H7 (cell line): Measurements from ENCODE around the gene GLB1L. TPM values are rescaled to one million over a fixed set of nuclear protein-coding genes. Genes with fewer than 3 reads are reported as not detected.

Experiments
- DNase-seq: peaks from one replicate; pipeline ENCODE4 v3.0.0; 2012
- H3K27me3 ChIP-seq: 2 replicates; pipeline ENCODE4 v1.6.0; 2011; ENCODE audit warnings: mild to moderate bottlenecking, low read length; ENCODE audit not compliant: control insufficient read depth, insufficient read depth
- H3K36me3 ChIP-seq: replicated peaks from 2 replicates; pipeline ENCODE4 v1.5.1; 2011; ENCODE audit warnings: low read length; ENCODE audit not compliant: control insufficient read depth, insufficient read depth
- H3K4me3 ChIP-seq: 2 replicates; pipeline ENCODE4 v1.5.1; 2011; ENCODE audit warnings: low read depth, mild to moderate bottlenecking, control low read depth, low read length, moderate library complexity; ENCODE audit not compliant: insufficient read depth
- total RNA-seq: library from RNA; depleted of rRNA; stranded (reverse); fragments of >200 nt; shearing (Covaris generic); gene quantifications from 2 replicates; pipeline ENCODE4 v1.2.3, GENCODE V29; 2014

The GLB1L gene
- total RNA-seq, 1 experiment from 2014 or later: 6.6 TPM

GRCh38 chr2:219215871-219216534, 29.2 kb downstream of the GLB1L start:
- Histone ChIP-seq H3K4me3 (no peak overlapping the region), H3K27me3 (no peaks in the 10 kb centered on the region), H3K36me3 (peaks cover 19% of the 10 kb centered on the region)
- no peak for DNase-seq

- H3K27me3 ChIP-seq: no peaks in the 10 kb centered on the region
- H3K4me3 ChIP-seq: no peak overlapping the region
- no peak for DNase-seq
- H3K36me3 ChIP-seq: peaks cover 19% of the 10 kb centered on the region
These were observed 30.5 kb downstream of the GLB1L start for GRCh38 chr2:219214786-219215185.

DNA sequence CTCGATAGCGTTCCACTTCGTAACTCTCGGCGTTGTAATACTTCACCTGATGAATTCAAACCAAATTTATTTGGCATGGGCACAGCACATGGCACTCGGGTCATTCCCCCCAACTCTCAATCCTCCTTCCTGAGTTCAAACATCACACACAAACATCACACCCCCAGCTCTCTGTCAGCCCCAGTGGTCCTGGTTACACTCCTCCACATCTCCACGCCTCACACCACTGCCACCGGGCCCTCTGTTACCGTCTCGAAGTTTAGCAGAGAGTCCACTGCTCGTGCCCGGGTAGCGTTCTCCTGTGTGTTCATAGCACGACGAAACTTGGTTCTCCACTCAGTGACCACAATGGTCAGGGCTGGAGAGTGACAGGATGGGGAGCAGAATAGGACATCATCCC, 31.1 kb downstream of the GLB1L start:
- no peak overlapping the region for H3K4me3 ChIP-seq
- DNase-seq: no peak
- H3K36me3 ChIP-seq: peaks cover 22% of the 10 kb centered on the region
- no peaks in the 10 kb centered on the region for H3K27me3 ChIP-seq

DNA sequence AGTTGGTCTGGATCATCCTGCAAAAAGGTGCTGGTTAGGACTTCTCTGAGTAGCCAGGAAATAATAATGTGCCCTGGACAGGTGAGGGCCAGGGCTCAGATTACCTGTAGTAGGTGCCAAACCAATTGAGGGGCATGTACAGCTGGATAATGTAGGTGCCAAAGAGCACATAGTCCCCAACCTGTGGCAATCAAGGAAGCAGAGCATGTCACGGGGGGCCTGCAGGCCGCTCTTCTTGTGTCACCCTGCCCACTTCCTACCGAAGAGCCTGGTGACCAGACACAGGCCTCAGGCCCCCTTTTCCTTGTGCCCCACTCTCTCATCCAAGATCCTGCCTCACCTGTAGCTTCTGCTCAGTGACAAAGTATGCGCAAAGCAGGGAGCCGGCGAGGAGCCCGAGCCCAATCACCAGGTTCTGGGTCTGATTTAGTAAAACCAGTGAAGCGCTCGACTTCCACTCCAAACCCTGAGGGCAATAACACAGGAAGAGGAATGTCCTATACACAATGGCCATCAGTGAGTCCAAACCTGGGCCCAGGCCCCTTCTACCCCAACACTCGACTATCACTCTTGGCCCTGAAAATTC, 31.7 kb downstream of the GLB1L start:
- H3K4me3 ChIP-seq: no peak overlapping the region
- DNase-seq: no peak
- peaks cover 24% of the 10 kb centered on the region for H3K36me3 ChIP-seq
- no peaks in the 10 kb centered on the region for H3K27me3 ChIP-seq

GRCh38 chr2:219213026-219213415, 32.2 kb downstream of the GLB1L start:
- no peak for DNase-seq
- Histone ChIP-seq H3K4me3 (no peak overlapping the region), H3K27me3 (no peaks in the 10 kb centered on the region), H3K36me3 (peaks cover 24% of the 10 kb centered on the region)

- H3K36me3 ChIP-seq: peaks cover 24% of the 10 kb centered on the region
- no peak for DNase-seq
- no peaks in the 10 kb centered on the region for H3K27me3 ChIP-seq
- no peak overlapping the region for H3K4me3 ChIP-seq
These were observed 34.3 kb downstream of the GLB1L start for GRCh38 chr2:219210886-219211362.

DNA sequence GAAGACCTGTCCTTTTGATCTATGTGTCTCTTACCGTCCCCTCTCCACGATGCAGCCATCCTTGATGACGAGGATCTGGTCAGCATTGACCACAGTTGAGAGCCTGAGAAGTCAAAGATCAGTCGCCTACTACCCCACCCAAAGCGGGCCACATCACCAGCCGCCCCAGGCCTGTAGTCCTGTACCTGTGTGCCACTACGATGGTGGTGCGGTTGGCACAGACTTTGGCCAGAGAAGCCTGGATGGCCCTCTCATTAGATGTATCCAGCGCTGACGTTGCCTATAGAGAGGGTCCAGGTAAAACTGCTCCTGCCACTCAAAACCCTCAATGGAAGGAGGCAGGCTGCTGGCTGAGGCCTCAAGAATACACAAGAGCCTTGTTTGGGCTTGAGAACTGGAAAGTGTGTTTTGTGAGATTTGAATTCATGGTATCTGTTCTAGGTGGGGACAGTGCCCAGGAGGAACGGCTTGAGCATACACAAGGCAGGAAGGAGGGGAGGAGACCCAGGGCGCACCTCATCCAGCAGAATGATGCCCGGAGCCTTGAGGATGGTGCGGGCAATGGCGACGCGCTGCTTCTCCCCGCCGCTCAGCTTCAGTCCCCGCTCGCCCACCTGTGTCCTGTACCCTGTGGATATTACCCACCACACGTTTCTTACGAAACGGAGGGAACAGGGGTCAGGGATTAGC, 34.9 kb downstream of the GLB1L start:
- peaks cover 24% of the 10 kb centered on the region for H3K36me3 ChIP-seq
- H3K4me3 ChIP-seq: no peak overlapping the region
- DNase-seq: no peak
- H3K27me3 ChIP-seq: no peaks in the 10 kb centered on the region

DNA sequence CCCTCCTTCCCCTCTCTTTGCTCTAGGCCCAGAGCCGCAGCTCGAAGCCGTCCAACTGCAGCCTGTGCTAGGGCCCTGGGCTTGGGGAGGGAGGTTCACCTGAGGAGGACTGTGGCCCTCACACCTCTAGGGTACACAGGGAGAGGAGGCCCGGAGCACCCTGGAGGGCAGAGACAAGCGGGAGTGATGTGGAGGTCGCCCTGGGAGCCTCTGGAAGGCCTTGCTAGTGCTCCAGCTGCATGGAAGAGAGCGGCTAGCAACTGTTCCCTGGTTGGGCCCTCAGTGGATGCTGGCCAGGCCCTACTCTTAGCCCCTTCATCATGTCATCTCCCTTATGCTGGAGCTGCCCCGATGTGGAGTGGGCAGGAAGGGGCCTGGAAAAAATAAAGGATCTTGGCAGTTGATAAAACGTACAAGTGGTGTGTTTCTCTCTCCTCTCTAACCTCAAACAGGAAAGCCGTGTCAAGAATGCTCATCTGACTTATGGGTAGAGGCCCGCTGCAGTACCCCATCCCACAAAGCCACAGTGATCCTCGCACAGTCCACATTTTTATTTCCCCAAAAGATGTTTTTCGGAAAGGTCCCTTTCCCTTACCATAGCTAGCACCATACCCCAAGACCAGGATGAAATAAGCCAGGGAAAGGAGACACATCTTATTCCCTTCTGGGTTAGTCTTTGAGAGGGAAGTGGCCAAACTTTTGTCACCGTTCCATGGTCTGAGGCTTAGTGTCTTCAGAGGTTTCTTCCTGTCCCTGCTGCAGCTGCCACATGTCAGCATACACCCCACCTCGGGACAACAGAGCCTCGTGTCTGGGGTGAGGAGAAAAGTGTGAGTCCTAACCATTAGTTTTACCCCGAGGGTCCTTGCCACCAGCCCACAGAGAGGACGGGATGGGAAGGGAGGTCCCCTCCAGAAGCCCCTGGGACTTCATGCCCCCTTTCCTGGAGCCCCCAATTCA, 35.7 kb downstream of the GLB1L start:
- H3K27me3 ChIP-seq: no peaks in the 10 kb centered on the region
- H3K4me3 ChIP-seq: no peak overlapping the region
- peaks cover 20% of the 10 kb centered on the region for H3K36me3 ChIP-seq
- DNase-seq: no peak

DNA sequence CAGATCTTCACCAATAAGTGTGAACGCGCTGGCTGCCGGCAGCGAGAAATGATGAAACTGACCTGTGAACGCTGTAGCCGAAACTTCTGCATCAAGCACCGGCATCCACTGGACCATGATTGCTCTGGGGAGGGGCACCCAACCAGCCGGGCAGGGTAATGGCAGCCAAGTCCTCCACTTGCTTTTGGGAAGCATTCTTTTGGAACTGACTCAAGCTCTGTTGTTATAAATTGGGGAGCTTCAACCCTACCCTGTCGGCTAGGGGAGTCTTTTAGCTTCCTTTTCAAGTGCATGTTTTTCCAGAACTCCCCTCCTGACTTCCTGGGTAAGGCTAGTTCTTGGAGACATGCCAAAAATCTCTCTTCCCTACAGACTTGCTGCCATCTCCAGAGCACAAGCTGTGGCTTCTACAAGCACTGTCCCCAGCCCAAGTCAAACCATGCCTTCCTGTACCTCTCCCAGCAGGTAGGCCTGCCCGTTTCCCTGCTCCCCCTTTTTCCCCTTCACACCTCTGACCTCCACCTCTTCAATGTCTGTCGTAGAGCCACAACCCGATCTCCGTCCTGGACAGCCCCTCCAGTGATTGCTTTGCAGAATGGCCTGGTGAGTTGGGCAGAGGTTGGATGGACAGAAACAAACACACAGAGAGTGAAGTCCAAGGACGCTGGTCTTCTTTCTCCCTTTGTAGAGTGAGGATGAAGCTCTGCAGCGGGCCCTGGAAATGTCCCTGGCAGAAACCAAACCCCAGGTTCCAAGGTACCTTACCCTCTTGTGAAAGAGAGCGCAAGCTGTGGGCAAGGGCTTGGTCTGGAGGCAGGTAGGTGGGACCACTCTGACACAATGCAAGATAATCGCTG, 37.1 kb downstream of the GLB1L start:
- DNase-seq: peak; percentile 21
- H3K36me3 ChIP-seq: peaks cover 17% of the 10 kb centered on the region
- H3K4me3 ChIP-seq: no peak overlapping the region
- H3K27me3 ChIP-seq: no peaks in the 10 kb centered on the region

- peak overlapping the region; percentile 68 for H3K4me3 ChIP-seq
- no peak for DNase-seq
- peaks cover 12% of the 10 kb centered on the region for H3K36me3 ChIP-seq
- no peaks in the 10 kb centered on the region for H3K27me3 ChIP-seq
These were observed 37.9 kb downstream of the GLB1L start for GRCh38 chr2:219207134-219207883.

DNA sequence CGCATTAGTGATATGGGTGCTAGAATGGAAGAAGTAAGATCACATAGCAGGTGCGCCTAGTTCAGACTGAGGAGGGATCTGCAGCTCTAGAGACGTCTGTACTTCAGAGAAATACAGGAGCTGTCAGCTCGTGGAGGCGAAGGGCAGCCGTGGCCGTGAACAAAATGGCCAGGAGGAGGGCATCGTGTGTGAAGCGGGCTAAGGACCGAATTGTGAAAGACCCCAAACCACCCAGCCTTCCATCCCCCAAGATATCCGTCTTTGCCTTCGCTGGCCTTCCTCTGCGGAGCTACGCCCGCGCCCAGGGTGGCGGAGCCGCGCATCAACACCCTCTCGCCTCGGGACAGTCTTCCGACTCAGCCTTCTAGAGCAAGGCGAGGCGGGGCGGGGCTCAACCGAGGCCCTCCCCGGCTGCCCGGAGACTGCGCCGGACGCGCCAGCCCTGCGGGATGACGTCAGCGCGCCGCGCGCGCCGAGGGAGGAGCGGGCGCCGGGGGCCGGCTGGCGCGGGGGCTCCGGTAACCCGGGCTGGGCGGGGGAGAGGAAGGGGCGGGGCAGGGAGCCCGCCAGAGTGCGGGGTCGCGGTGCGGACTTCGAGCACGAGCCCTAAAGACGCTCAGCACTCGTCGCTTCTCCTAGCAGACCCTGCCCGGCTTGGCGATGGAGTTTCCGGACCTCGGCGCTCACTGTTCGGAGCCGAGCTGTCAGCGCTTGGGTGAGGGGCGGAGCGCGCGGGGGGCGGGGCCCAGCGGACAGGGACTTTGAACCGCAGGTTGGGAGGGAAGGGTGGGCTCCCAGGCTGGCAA, 38.7 kb downstream of the GLB1L start, which contains the start of gene ZFAND2B:
ZFAND2B (plus strand) TSS at position 455 of the 806 bp plus-strand sequence; CDS start at position 661, 206 bp downstream.
- Histone ChIP-seq H3K27me3 (no peaks in the 10 kb centered on the region), H3K36me3 (peaks cover 12% of the 10 kb centered on the region), H3K4me3 (peak within 1 kb of the TSS; percentile 73)
- peak; percentile 100 for DNase-seq

DNA sequence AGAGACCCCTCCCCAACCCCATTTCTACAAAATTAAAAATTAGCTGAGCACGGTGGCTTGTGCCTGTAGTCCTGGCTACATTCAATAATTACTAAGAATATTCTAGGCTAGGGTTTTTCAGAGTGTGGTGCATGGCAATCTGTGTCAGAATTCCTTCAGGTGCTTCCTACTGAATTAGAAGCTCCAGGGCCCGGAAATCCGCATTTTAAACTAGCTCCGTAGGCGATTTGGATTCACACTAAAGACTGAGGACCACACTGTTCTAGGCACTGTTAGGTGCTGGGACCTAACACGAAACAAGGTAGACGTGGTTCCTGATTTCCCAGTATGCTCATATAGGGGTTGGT, 39.3 kb downstream of the GLB1L start:
- Histone ChIP-seq H3K36me3 (peaks cover 8% of the 10 kb centered on the region), H3K27me3 (no peaks in the 10 kb centered on the region), H3K4me3 (peak overlapping the region; percentile 73)
- no peak for DNase-seq
